Lower leg skin (tissue), 3 donors: Measurements from ENCODE around the gene MEIS2.

ENCODE experiments used
- CTCF ChIP-seq, 3 donors: fragments of 450-650 bp; IDR thresholded peaks; one replicate each; pipeline ENCODE4 v1.5.1; 2016; ENCODE audit warnings: antibody characterized with exemption in 3 of 3, mild to moderate bottlenecking in 3 of 3, moderate library complexity in 2 of 3
- POLR2A ChIP-seq, 2 donors: fragments of 450-650 bp; IDR thresholded peaks; one replicate each; pipeline ENCODE4 v1.6.1; 2016 to 2017; ENCODE audit warnings: antibody characterized with exemption in 2 of 2, mild to moderate bottlenecking in 1 of 2, moderate library complexity in 1 of 2

- TF ChIP-seq POLR2A (IDR thresholded peaks at IDR 0.05) (no peak), CTCF (IDR thresholded peaks at IDR 0.05) (no peak)
These were observed 241.9 kb downstream of the MEIS2 start for GRCh38 chr15:36858423-36858822.
